Sciatic nerve (tissue), 2 donors: ENCODE results near the gene OR51V1. TPM values are rescaled to one million over a fixed set of nuclear protein-coding genes. Genes with fewer than 3 reads are reported as not detected.
"Not testable (repeated sequence)": the region's sequence is repeated elsewhere in the genome, so short reads cannot be mapped to it uniquely, and the experiment has no call there.

Source experiments
- ATAC-seq: fragments of 200-7000 bp; cut with Tn5 transposase; one replicate; pipeline ENCODE4 v1.9.1; 2020; ENCODE audit warnings: mild to moderate bottlenecking, moderate library complexity
- DNase-seq: peaks from one replicate; pipeline ENCODE4 v3.0.0-alpha.2; 2020; ENCODE audit warnings: low spot score
- intact Hi-C: fragments of 100-400 bp; cut with DNase I; formaldehyde crosslinking; loops from one replicate; pipeline ENCODE4 v1.14.2; 2022
- total RNA-seq: library from RNA; stranded (reverse); fragmentation: NEBNext Ultra II Directional; extraction: Animal tissue kit (Norgen Biotek cat#: 25700); gene quantifications from one replicate; pipeline ENCODE4 v1.2.1, GENCODE V29; 2021
- donor health status: DM: no; HTN: no; CAD: no.
- donor health status: DM: no; HTN: no; CAD: no.

OR51V1 gene, protein sequence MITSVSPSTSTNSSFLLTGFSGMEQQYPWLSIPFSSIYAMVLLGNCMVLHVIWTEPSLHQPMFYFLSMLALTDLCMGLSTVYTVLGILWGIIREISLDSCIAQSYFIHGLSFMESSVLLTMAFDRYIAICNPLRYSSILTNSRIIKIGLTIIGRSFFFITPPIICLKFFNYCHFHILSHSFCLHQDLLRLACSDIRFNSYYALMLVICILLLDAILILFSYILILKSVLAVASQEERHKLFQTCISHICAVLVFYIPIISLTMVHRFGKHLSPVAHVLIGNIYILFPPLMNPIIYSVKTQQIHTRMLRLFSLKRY
- not detected for total RNA-seq

DNA sequence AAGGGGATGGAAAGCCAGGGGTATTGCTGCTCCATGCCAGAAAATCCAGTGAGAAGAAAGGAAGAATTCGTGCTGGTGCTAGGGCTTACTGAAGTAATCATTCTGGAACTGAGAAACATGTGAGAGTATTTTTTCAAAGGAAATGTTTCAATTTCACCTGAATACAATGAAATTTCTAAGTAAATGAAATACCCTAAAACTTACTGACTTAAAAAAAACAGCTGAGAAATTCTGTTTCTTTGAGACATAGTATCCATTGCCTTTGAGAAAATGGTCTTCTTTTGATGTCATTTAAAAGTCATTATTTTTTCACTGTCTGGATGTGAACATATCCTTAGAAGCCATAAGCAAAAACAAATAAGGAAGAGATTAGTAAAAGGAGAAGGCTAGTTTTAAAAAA is at the start of gene OR51V1:
OR51V1 (minus strand) TSS at position 101 of the 400 bp plus-strand sequence; CDS start at position 101, 0 bp downstream.
- DNase-seq (no peak), ATAC-seq (no peak)
- intact Hi-C loops = no loop called here

DNA sequence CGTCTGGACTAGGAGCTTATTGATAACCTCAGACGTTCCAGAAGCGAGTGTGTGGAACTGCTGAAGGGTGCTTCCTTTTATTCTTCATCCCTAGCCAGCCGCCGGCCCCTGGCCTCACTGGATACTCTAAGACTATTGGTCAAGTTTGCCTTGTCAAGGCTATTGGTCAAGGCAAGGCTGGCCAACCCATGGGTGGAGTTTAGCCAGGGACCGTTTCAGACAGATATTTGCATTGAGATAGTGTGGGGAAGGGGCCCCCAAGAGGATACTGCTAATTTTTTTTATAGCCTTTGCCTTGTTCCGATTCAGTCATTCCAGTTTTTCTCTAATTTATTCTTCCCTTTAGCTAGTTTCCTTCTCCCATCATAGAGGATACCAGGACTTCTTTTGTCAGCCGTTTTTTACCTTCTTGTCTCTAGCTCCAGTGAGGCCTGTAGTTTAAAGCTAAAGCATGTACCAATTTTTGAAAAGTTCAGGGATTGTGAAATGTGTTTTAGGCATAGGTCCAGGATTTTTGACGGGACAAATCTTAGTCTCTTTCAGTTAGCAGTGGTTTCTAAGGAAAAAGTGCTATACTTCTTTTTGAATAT is 49.4 kb upstream of the OR51V1 start, which contains the start of gene HBG1:
HBG1 (minus strand) TSS at position 51 of the 590 bp plus-strand sequence. CDS start 53 bp downstream, outside the sequence.
- intact Hi-C loops, DNase-seq, ATAC-seq: not testable (repeated sequence)

DNA sequence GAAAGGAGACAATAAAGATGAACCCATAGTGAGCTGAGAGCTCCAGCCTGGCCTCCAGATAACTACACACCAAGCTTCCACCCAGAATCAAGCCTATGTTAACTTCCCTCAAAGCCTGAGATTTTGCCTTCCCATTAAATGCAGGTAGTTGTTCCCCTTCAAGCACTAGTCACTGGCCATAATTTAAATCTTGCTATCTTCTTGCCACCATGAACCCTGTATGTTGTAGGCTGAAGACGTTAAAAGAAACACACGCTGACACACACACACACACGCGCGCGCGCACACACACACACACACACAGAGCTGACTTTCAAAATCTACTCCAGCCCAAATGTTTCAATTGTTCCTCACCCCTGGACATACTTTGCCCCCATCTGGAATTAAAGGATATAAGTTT is 48.0 kb upstream of the OR51V1 start:
- ATAC-seq, DNase-seq: not testable (repeated sequence)

DNA sequence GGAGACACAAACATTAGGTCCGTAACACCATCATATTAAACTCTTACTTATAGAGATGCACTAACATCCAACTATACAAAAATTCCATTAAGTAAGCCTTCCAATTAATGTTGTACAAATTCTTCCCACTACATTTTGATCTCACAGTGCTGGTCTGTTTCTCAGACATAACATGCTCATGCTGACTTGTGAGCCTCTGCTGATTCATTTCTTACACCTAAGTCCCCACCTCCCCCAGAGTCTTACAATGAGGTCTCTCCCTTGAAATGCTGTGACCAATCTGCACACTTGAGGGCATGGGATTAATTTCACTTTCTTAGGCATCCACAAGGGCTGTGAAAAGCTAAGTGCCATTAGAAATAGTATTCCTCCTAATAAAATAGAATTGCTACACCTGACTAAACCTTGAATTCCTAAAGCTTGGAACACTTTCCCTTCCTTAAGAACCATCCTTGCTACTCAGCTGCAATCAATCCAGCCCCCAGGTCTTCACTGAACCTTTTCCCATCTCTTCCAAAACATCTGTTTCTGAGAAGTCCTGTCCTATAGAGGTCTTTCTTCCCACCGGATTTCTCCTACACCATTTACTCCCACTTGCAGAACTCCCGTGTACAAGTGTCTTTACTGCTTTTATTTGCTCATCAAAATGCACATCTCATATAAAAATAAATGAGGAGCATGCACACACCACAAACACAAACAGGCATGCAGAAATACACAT is 47.1 kb upstream of the OR51V1 start:
- intact Hi-C loops = no loop called here

More for the DNA sequence above, 48.0 kb upstream of the OR51V1 start:
- intact Hi-C loops = not testable (repeated sequence)

DNA sequence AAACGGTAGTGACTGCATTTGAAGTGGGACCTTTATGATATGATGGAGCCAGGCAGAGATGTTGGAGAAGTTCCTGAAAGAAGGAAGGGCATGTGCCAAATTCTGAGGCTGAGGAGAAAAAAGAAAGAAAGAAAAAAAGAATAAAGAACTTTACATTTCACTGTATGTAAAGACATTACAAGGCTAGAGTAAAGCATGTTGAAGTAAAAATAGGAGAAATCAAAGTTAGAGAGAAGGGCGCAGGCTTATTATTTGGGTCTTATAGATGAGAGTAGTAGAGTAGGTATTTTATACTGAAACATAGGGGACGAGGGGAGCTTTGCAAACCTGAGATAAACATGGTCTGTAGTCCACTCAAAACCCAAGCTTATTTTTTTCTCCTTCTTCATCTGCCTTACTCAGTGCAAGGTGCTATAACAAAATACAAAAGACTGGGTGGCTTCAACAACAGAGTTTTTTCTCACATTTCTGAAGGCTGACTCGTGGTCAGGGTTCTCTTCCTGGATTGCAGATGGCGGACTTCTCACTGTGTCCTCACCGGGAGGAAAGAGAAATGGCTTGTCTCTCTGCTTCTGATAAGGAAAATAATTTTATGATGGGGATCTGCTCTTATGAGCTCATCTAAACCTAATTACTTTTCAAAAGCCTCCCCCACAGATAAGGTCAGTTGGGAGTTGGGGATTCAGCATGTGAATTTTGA is 46.4 kb upstream of the OR51V1 start:
- no peak for ATAC-seq
- DNase-seq = no peak
- intact Hi-C loops = no loop called here

More for the DNA sequence above, 47.1 kb upstream of the OR51V1 start:
- no peak for ATAC-seq
- no peak for DNase-seq

DNA sequence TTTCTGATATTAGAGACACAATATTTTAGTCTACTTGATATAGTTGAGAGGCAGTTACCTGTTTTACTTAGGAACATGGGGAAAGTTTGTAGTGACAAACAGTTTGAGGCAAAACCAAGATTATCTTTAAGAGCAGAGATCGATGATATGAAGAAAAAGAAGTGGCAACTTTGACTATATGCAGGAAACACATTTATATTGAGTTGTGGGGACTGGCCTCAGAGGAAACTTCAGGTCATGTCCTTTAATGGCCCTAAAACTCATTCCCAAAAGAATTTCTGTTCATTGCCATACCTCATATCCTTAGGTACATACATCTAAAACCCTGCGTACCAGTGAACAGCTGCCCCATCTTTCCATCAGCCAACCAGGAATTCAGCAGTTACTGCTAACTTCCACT is 44.7 kb upstream of the OR51V1 start:
- no peak for ATAC-seq
- no peak for DNase-seq
- intact Hi-C loops = no loop called here

DNA sequence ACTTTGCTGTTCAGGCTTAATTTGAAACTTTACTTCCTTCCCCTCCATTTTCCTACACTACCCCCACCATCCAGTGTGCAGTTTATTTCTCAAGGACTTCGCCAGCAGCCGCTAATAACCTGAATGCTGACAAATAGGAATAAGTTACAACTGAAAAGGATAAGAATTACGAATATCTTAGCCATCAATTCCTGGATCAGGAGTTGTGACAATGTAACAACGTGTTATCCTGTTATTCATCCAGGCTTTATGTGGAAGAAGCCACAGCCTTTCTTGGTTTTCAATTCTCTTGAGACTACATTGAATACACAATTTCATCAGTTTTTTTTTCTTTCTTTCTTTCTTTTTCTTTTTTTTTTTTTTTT is 43.3 kb upstream of the OR51V1 start:
- ATAC-seq (no peak), DNase-seq (no peak)
- intact Hi-C loops = no loop called here

DNA sequence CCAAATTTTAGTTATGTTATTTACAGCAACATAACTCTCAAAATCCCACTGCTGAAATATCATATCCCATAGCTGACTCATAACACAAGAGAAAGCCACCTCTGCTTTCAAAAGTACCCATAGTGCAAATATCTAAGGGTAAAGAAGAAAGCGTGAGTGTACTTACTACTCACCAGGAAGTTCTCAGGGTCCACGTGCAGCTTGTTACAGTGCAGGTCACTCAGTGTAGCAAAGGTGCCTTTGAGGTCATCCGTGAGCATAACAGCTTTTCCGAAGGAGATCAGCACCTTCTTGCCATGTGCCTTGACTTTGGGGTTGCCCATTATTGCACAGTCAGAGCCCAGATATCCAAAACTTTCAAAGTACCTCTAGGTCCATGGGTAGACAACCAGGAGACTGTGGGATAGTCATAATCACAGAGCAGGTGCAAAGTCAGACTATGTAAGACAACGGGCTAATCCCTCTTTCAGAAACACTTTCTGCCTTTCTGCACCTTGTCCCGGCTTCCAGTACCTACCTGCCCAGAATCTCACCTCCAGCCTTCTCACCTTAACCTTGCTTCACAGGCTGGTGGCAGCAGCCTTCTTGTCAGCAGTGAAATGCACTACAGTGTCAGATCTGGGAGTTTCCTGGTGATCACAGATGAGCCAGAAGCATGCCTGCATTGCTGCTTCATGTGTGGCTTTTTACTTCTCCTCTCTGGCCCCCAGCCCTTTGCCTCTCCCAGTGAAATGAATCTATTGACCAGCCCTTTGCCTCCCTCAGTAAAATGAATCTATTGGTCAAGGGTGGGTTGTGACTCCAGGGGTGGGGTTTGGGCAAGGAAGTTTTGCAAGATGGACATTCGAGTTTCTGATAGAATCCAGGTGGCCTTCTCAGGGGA is 42.7 kb upstream of the OR51V1 start:
- ATAC-seq (no peak), DNase-seq (no peak)
- intact Hi-C loops = no loop called here

DNA sequence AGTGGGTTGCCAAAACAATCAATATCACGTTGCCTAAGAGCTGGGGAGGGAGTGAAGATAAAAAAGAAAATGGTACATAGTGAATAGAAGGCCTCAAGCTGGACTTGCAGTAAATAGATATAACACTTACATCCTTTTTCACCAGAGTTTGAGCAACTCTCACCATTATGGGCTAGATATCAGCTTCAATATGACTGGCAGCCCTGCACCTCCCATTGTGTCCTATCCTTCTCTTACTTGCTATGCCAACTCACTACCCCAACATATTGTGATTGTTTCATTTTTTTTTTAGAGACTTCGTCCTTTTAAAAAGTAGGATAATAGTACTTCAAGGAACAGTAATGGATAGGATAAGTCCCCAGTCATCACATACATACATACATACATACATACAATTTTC is 41.7 kb upstream of the OR51V1 start:
- intact Hi-C loops = no loop called here
- DNase-seq (no peak), ATAC-seq (no peak)

DNA sequence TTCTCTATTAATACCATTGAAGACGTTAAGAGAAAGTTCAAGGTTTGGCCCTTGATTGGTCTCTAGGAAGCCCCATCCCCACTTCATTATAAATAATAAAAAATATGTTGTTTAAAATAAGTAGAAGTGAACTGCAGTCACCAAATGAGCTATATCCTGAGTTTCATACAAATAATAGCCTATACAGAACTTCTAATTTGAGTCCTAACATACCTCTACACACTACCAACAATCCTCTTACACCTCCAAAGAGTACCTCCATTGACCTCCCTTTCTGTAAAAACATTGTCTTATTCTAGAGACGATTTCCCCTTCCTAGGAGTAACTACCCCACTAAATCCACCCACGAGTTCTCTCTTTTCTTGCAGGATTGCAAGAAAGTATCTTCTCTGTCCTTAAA is 41.0 kb upstream of the OR51V1 start:
- no peak for DNase-seq
- ATAC-seq = no peak
- intact Hi-C loops = no loop called here

DNA sequence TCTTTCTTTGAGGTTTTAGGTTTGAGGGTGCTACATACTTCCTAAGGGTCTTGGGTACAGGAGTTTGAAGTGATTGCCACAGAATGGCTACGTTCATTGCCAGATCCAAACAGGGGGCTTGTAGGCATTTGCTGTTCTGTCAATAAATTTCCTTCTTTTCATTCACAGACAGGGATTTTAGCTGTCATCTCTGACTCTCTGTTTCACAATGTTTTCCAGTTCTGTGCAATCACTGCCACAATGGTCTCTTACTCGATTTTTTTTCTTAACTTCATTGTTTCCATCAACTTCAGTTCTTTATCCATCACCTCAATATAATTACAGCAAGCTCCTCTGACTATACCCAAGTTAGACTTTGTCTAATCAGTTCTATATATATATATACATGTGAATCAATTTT is 40.0 kb upstream of the OR51V1 start:
- DNase-seq = no peak
- no peak for ATAC-seq
- intact Hi-C loops = no loop called here

DNA sequence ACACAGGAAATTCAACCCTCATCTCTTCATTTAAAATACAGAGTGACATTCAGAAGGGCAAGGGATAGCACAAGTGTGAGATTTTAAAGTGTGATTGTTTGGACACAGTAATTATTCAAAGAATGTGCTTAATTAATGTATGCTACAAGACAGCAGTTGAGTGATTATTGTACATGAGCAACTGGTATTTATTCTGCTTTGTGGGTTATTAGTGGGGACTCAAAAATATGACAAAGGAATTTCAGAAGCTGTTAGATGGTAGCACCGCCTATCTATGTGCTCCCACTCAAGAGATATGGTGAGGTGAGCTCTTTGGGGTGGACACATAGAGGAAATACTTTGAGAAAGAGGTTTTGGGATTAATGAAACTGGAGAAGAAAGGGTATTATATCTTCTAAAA is 39.6 kb upstream of the OR51V1 start:
- intact Hi-C loops = no loop called here
- no peak for ATAC-seq
- DNase-seq = no peak

DNA sequence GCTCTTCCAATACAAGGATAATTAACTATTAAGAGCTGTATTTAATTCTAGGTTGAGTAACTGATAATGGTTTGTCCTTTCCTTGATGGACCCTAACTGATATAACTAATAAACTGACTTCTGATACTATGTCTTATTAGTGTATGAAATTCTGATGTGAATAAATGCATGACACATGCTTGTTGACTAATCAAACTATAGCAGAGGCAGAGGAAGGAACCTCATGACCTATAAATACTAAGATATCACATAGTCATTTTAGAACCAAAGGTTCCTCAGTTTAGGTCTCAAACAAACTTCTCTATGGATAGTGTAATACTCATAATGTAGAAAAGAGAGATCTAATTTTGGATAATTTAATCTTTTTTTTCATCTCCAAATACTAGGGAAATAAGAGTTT is 38.6 kb upstream of the OR51V1 start:
- intact Hi-C loops = no loop called here
- DNase-seq = no peak
- ATAC-seq = no peak

DNA sequence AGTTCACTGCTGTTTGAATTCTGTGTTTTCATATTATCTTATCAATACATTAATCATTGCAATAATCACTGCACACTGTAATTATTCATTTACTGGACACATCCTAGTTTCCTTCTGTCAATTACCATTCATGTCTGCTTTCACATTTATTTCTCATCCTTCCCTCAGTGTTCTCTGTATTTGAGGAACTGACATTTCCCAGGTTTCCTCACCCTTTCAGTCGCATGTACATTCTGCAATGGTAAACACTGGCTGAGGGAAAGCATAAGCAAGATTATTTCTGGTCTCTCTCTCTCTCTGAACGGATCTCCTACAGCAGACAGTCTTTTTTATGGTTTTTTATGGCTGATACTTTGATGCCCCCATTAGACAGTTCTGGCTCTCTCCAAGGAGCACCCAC is 38.0 kb upstream of the OR51V1 start:
- no peak for DNase-seq
- intact Hi-C loops = no loop called here
- no peak for ATAC-seq

DNA sequence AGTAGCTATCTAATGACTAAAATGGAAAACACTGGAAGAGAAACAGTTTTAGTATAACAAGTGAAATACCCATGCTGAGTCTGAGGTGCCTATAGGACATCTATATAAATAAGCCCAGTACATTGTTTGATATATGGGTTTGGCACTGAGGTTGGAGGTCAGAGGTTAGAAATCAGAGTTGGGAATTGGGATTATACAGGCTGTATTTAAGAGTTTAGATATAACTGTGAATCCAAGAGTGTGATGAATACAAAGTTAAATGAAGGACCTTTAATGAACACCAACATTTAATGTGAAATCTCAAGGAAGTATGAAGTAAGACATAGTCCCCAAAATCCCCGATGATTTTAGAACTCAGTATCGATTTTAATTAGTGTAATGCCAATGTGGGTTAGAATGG is 36.9 kb upstream of the OR51V1 start:
- intact Hi-C loops = no loop called here
- DNase-seq (no peak), ATAC-seq (no peak)

DNA sequence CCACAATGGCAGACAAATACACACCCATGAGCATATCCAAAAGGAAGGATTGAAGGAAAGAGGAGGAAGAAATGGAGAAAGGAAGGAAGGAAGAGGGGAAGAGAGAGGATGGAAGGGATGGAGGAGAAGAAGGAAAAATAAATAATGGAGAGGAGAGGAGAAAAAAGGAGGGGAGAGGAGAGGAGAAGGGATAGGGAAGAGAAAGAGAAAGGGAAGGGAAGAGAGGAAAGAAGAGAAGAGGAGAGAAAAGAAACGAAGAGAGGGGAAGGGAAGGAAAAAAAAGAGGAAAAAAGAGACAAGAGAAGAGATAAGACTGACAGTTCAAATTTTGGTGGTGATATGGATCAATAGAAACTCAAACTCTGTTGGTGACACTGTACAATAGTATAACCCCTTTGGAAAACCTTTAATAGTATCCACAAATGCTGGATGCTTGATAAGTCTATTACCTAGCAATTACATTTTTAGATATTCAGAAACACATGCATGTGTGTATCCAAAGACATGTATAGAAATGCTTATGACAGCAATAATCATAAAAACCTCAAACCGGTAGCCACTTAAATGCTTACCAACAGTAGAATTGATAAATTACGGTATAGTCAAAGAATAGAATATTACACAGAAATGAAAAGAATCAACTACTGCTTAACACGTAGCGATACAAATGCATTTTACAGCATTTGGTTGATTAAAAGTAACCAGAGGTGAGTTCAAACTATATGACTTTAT is 35.0 kb upstream of the OR51V1 start:
- intact Hi-C loops = no loop called here
- DNase-seq (no peak), ATAC-seq (no peak)

DNA sequence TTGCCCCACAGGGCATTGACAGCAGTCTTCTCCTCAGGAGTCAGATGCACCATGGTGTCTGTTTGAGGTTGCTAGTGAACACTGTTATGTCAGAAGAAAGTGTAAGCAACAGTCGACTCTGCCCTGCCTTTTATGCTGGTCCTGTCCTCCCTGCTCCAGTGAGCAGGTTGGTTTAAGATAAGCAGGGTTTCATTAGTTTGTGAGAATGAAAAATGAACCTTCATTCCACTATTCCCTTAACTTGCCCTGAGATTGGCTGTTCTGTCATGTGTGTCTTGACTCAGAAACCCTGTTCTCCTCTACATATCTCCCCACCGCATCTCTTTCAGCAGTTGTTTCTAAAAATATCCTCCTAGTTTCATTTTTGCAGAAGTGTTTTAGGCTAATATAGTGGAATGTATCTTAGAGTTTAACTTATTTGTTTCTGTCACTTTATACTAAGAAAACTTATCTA is 33.9 kb upstream of the OR51V1 start, which contains the start of gene HBD:
HBD (minus strand) TSS at position 103 of the 454 bp plus-strand sequence; CDS start at position 53, 50 bp downstream.
- intact Hi-C loops = no loop called here
- ATAC-seq = no peak
- DNase-seq = no peak

DNA sequence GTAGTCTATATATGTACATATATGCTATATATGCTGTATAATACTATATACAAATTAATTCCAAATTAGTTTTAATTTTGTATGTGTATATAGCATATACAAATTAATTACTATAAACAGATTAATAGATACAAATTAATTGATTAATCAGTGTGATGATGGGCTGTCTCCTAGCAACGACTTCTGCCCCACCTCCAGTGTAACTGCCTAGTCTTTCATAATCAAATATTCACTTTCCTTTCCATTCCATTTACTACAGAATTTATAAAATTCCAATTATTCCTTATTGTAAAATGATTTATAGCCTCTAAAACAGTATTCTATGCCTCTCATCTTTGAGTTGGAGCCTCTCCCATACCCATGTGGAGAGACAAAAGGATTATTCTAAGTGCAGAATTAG is 32.8 kb upstream of the OR51V1 start:
- DNase-seq (no peak), ATAC-seq (no peak)
- intact Hi-C loops = no loop called here
